CD4-positive, CD25-positive, alpha-beta regulatory T cell (primary cell): ENCODE results near the gene UBE2I. TPM values are rescaled to one million over a fixed set of nuclear protein-coding genes. Genes with fewer than 3 reads are reported as not detected.
A peak's percentile ranks its signal among the peaks of the same experiment; 100 is the strongest.
"Not testable (repeated sequence)": the region's sequence is repeated elsewhere in the genome, so short reads cannot be mapped to it uniquely, and the experiment has no call there.

Source experiments
- ATAC-seq, 2 donors: fragments of 150-1000 bp; cut with Tn5 transposase; one replicate each; pipeline ENCODE4 v1.10.0; 2021; ENCODE audit warnings: low read depth in 2 of 2, moderate number of reproducible peaks in 2 of 2, moderate library complexity in 1 of 2
- DNase-seq, 3 donors: peaks; one replicate each; pipeline versions ENCODE4 v3.0.0 to v3.0.0-alpha.2; 2012 to 2022; ENCODE audit warnings: mixed read lengths in 1 of 3
- H3K27ac ChIP-seq: one replicate; pipeline ENCODE4 v1.7.0; 2013; ENCODE audit warnings: mild to moderate bottlenecking, low read length; ENCODE audit not compliant: insufficient read depth, poor library complexity, severe bottlenecking
- H3K27me3 ChIP-seq: one replicate; pipeline ENCODE4 v1.7.0; 2013; ENCODE audit warnings: low read length; ENCODE audit not compliant: control insufficient read depth, insufficient read depth
- H3K36me3 ChIP-seq: one replicate; pipeline ENCODE4 v1.7.0; 2013; ENCODE audit warnings: mild to moderate bottlenecking, low read length, moderate library complexity; ENCODE audit not compliant: control insufficient read depth, insufficient read depth
- H3K4me1 ChIP-seq: 2 replicates; pipeline ENCODE4 v1.7.0; 2013; ENCODE audit warnings: mild to moderate bottlenecking, low read length; ENCODE audit not compliant: insufficient read depth, control insufficient read depth, poor library complexity, severe bottlenecking
- H3K4me3 ChIP-seq: one replicate; pipeline ENCODE4 v1.7.0; 2013; ENCODE audit warnings: low read depth, mild to moderate bottlenecking, low read length, moderate library complexity
- H3K9me3 ChIP-seq, 2 experiments: 1 replicate in 1 of 2; 2 replicates in 1 of 2; pipeline ENCODE4 v1.7.0; 2013; ENCODE audit warnings: low read length in 2 of 2, mild to moderate bottlenecking in 1 of 2, moderate library complexity in 1 of 2; ENCODE audit not compliant: control insufficient read depth in 2 of 2
- H3K27ac Mint-ChIP-seq, 3 donors: one replicate each; pipeline ENCODE4 v1.8.0; 2020 to 2022; ENCODE audit warnings: mild to moderate bottlenecking in 3 of 3, mixed read lengths in 3 of 3, moderate library complexity in 2 of 3
- H3K27me3 Mint-ChIP-seq: one replicate; pipeline ENCODE4 v1.8.0; 2022; ENCODE audit warnings: mild to moderate bottlenecking, mixed read lengths
- H3K36me3 Mint-ChIP-seq: one replicate; pipeline ENCODE4 v1.8.0; 2020; ENCODE audit warnings: mixed read lengths
- H3K4me1 Mint-ChIP-seq, 4 donors: one replicate each; pipeline ENCODE4 v1.8.0; 2020 to 2022; ENCODE audit warnings: mixed read lengths in 4 of 4, mild to moderate bottlenecking in 1 of 4
- H3K4me3 Mint-ChIP-seq, 4 donors: one replicate each; pipeline ENCODE4 v1.8.0; 2020 to 2022; ENCODE audit warnings: mild to moderate bottlenecking in 4 of 4, mixed read lengths in 4 of 4, moderate library complexity in 3 of 4
- H3K9me3 Mint-ChIP-seq, 7 donors: one replicate each; pipeline ENCODE4 v1.8.0; 2020 to 2022; ENCODE audit warnings: mixed read lengths in 7 of 7, mild to moderate bottlenecking in 3 of 7, moderate library complexity in 2 of 7
- polyA plus RNA-seq, 4 donors: library from polyadenylated mRNA; unstranded; fragments of 300-500 nt; fragmentation: Illumina TruSeq; gene quantifications; one replicate each; pipeline ENCODE4 v1.2.3, GENCODE V29; 2021
- total RNA-seq: library from RNA; stranded (reverse); gene quantifications from one replicate; pipeline ENCODE4 v1.2.3, GENCODE V29; 2022

Gene UBE2I
- total and polyA plus RNA-seq, 5 donors from 2014 or later: 75.5 to 205 (median 95.6) TPM

DNA sequence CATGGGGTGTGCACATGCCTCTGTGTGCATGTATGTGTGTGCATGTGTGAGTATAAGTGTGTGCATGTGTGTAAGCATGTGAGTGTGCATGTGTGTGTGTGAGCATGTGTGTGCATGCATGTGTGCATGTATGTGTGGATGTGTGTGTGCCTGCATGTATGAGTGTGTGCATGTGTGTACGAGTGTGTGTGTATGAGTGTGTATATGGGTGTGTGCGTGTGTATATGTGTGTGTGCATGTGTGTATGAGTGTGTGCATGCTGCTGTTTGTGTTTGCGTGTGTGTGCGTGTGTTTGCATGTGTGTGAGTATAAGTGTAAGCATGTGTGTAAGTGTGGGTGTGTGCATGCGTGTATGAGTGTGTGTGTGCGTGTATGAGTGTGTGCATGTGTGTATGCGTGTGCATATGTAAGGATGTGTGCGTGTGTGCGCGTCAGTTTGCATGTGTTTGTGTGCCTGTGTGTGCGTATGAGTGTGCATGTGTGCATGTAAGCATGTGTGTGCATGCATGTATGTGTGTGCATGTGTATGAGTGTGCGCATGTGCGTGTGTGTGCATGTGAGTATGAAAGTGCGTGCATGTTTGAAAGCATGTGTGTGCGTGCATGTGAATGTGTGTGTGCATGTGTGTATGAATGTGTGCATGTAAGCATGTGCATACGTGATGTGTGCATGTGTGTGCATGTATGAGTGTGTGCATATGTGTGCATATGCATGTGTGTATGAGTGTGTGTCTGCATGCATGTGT, 44.9 kb upstream of the UBE2I start:
- H3K9me3 ChIP-seq: no peaks in the 10 kb centered on the region
- H3K36me3 Mint-ChIP-seq: no peaks in the 10 kb centered on the region
- H3K27me3 ChIP-seq: no peaks in the 10 kb centered on the region
- H3K4me3 ChIP-seq: no peak overlapping the region
- H3K9me3 Mint-ChIP-seq: peaks cover 0 to 3% (median 0%) of the 10 kb centered on the region in 7 donors
- peaks cover 6% of the 10 kb centered on the region for H3K27me3 Mint-ChIP-seq
- H3K4me1 Mint-ChIP-seq: peaks cover 0 to 2% (median 0%) of the 10 kb centered on the region in 4 donors
- no peaks in the 10 kb centered on the region for H3K36me3 ChIP-seq
- H3K4me1 ChIP-seq: no peaks in the 10 kb centered on the region
- H3K27ac ChIP-seq: no peak overlapping the region
- H3K27ac Mint-ChIP-seq: peak overlapping the region in 1 of 3 donors; percentile 48
- ATAC-seq (no peak), DNase-seq (no peak)
- H3K4me3 Mint-ChIP-seq: no peak overlapping the region

- peaks cover 0 to 2% (median 0%) of the 10 kb centered on the region in 4 donors for H3K4me1 Mint-ChIP-seq
- H3K4me3 Mint-ChIP-seq: no peak overlapping the region
- peaks cover 0 to 3% (median 0%) of the 10 kb centered on the region in 7 donors for H3K9me3 Mint-ChIP-seq
- no peaks in the 10 kb centered on the region for H3K4me1 ChIP-seq
- H3K36me3 Mint-ChIP-seq: no peaks in the 10 kb centered on the region
- H3K27me3 ChIP-seq: no peaks in the 10 kb centered on the region
- H3K4me3 ChIP-seq: no peak overlapping the region
- no peaks in the 10 kb centered on the region for H3K36me3 ChIP-seq
- H3K27ac ChIP-seq: no peak overlapping the region
- peaks cover 7% of the 10 kb centered on the region for H3K27me3 Mint-ChIP-seq
- no peak overlapping the region for H3K27ac Mint-ChIP-seq
- DNase-seq (no peak), ATAC-seq (no peak)
- H3K9me3 ChIP-seq: no peaks in the 10 kb centered on the region
These were observed 44.3 kb upstream of the UBE2I start for GRCh38 chr16:1265090-1265630.

- H3K9me3 ChIP-seq: no peaks in the 10 kb centered on the region
- H3K36me3 ChIP-seq: no peaks in the 10 kb centered on the region
- no peak overlapping the region for H3K4me3 ChIP-seq
- Mint-ChIP-seq H3K27me3 (peaks cover 5% of the 10 kb centered on the region), H3K27ac (no peak overlapping the region), H3K36me3 (no peaks in the 10 kb centered on the region), H3K4me3 (no peak overlapping the region), H3K4me1 (no peaks in the 10 kb centered on the region), H3K9me3 (peaks cover 0 to 3% (median 0%) of the 10 kb centered on the region in 7 donors)
- H3K27ac ChIP-seq: no peak overlapping the region
- H3K27me3 ChIP-seq: no peaks in the 10 kb centered on the region
- no peak for ATAC-seq
- H3K4me1 ChIP-seq: no peaks in the 10 kb centered on the region
- no peak for DNase-seq
These were observed 43.6 kb upstream of the UBE2I start for GRCh38 chr16:1265826-1266225.

- H3K27me3 ChIP-seq, H3K27me3 Mint-ChIP-seq, H3K4me3 Mint-ChIP-seq, H3K36me3 ChIP-seq, H3K4me3 ChIP-seq, DNase-seq, H3K4me1 Mint-ChIP-seq, H3K9me3 Mint-ChIP-seq, H3K9me3 ChIP-seq, H3K4me1 ChIP-seq, H3K27ac Mint-ChIP-seq, ATAC-seq, H3K36me3 Mint-ChIP-seq, H3K27ac ChIP-seq: not testable (repeated sequence)
These were observed 40.0 kb upstream of the UBE2I start for GRCh38 chr16:1269418-1269817.

- H3K4me3 Mint-ChIP-seq: no peak overlapping the region
- Histone ChIP-seq H3K27me3 (no peaks in the 10 kb centered on the region), H3K4me3 (no peak overlapping the region), H3K4me1 (no peaks in the 10 kb centered on the region), H3K36me3 (no peaks in the 10 kb centered on the region), H3K27ac (no peak overlapping the region), H3K9me3 (no peaks in the 10 kb centered on the region)
- no peaks in the 10 kb centered on the region for H3K36me3 Mint-ChIP-seq
- H3K9me3 Mint-ChIP-seq: no peaks in the 10 kb centered on the region
- no peak for DNase-seq
- no peak overlapping the region for H3K27ac Mint-ChIP-seq
- no peak for ATAC-seq
- H3K27me3 Mint-ChIP-seq: peaks cover 4% of the 10 kb centered on the region
- peaks cover 0 to 2% (median 0%) of the 10 kb centered on the region in 4 donors for H3K4me1 Mint-ChIP-seq
These were observed 38.1 kb upstream of the UBE2I start for GRCh38 chr16:1271380-1271723.

DNA sequence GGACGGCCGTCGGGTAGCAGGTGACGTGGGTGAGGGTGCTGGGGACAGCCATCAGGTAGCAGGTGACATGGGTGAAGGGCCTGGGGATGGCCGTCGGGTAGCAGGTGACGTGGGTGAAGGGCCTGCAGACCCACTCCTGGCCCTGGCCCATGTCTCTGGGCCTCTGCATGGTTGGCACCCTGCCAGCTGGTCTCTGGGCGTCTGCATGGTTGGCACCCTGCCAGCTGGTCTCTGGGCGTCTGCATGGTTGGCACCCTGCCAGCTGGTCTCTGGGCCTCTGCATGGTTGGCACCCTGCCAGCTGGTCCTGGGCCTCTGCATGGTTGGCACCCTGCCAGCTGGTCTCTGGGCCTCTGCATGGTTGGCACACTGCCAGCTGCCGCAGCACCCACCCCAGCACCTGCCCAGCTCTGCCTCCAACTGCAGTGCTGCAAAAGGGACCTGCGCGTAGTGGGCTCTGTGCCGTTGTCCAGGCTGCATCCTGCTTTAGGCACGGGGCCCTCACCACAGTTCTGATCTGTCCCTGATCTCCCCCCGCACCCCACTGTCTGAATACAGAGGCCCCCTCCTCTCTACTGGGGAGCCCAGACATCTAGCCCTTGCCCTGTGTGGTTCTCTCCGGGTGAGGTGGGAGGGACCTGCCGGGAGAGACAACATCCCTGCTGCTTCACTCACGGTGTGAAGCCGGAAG, 37.6 kb upstream of the UBE2I start:
- not testable (repeated sequence) for H3K4me3 Mint-ChIP-seq, H3K4me3 ChIP-seq, H3K9me3 Mint-ChIP-seq, H3K4me1 Mint-ChIP-seq, H3K27ac Mint-ChIP-seq, H3K27me3 ChIP-seq, DNase-seq, H3K9me3 ChIP-seq, H3K36me3 Mint-ChIP-seq, H3K27ac ChIP-seq, ATAC-seq, H3K4me1 ChIP-seq, H3K36me3 ChIP-seq, H3K27me3 Mint-ChIP-seq

GRCh38 chr16:1272453-1273198, 36.8 kb upstream of the UBE2I start:
- Mint-ChIP-seq H3K4me3 (no peak overlapping the region), H3K27ac (no peak overlapping the region), H3K36me3 (no peaks in the 10 kb centered on the region), H3K27me3 (peaks cover 6% of the 10 kb centered on the region), H3K9me3 (no peaks in the 10 kb centered on the region), H3K4me1 (peaks cover 0 to 2% (median 0%) of the 10 kb centered on the region in 4 donors)
- no peaks in the 10 kb centered on the region for H3K36me3 ChIP-seq
- no peak for DNase-seq
- no peaks in the 10 kb centered on the region for H3K9me3 ChIP-seq
- H3K4me1 ChIP-seq: no peaks in the 10 kb centered on the region
- H3K27me3 ChIP-seq: no peaks in the 10 kb centered on the region
- no peak for ATAC-seq
- H3K27ac ChIP-seq: no peak overlapping the region
- no peak overlapping the region for H3K4me3 ChIP-seq
